A549 treated with RU486 at 1 μM for 4 hours (cell line): ENCODE data around the gene PTEN. TPM values are rescaled to one million over a fixed set of nuclear protein-coding genes. Genes with fewer than 3 reads are reported as not detected.

Experiments
- total RNA-seq: library from RNA; stranded (reverse); fragments of 200-300 nt; extraction: Qiagen RNA extraction; gene quantifications from 5 replicates; pipeline ENCODE4 v1.2.3, GENCODE V29; 2022; ENCODE audit warnings: low read depth

The PTEN gene
- total RNA-seq = 30.0 to 66.6 TPM (median 45.8 TPM) in 5 replicates

DNA sequence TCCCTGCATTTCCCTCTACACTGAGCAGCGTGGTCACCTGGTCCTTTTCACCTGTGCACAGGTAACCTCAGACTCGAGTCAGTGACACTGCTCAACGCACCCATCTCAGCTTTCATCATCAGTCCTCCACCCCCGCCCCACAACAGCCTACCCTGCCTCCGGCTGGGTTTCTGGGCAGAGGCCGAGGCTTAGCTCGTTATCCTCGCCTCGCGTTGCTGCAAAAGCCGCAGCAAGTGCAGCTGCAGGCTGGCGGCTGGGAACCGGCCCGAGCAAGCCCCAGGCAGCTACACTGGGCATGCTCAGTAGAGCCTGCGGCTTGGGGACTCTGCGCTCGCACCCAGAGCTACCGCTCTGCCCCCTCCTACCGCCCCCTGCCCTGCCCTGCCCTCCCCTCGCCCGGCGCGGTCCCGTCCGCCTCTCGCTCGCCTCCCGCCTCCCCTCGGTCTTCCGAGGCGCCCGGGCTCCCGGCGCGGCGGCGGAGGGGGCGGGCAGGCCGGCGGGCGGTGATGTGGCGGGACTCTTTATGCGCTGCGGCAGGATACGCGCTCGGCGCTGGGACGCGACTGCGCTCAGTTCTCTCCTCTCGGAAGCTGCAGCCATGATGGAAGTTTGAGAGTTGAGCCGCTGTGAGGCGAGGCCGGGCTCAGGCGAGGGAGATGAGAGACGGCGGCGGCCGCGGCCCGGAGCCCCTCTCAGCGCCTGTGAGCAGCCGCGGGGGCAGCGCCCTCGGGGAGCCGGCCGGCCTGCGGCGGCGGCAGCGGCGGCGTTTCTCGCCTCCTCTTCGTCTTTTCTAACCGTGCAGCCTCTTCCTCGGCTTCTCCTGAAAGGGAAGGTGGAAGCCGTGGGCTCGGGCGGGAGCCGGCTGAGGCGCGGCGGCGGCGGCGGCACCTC is at the start of gene PTEN, which contains the start of gene KLLN:
Gene PTEN (plus strand): TSS at position 573 of the 891 bp plus-strand sequence. CDS start 845 bp downstream, outside the sequence.
Gene KLLN (minus strand): TSS at position 481 of the 891 bp plus-strand sequence. CDS start 1,046 bp downstream, outside the sequence.

GRCh38 chr10:87817609-87818504 is 45.6 kb upstream of the PTEN start, which contains the start of gene ATAD1:
ATAD1 (minus strand) TSS chr10:87818226; CDS start chr10:87814599, 3,627 bp downstream.

Other genes with a start within 250 kb of the PTEN start
- 18.7 to 25.1 TPM (median 22.7 TPM) in 5 replicates for gene PAPSS2, start 203.7 kb upstream of the PTEN start, total RNA-seq
- gene ATAD1, start 45.4 kb upstream of the PTEN start, total RNA-seq = 22.6 to 56.6 TPM (median 46.0 TPM) in 5 replicates
- 0.39 to 0.54 TPM (median 0.47 TPM) in 5 replicates for gene KLLN, start 92 bp upstream of the PTEN start, total RNA-seq